Muscle layer of colon (tissue), 2 donors: Measurements from ENCODE around the gene SIRPA.

Experiments
- H3K27ac ChIP-seq: one replicate; pipeline ENCODE4 v1.7.0; 2013; ENCODE audit warnings: low read depth, mild to moderate bottlenecking, low read length, moderate library complexity
- H3K27me3 ChIP-seq, 2 donors: one replicate each; pipeline ENCODE4 v1.7.0; 2013; ENCODE audit warnings: low read length in 2 of 2, mild to moderate bottlenecking in 2 of 2; ENCODE audit not compliant: insufficient read depth in 2 of 2, control insufficient read depth in 1 of 2
- H3K36me3 ChIP-seq: one replicate; pipeline ENCODE4 v1.7.0; 2013; ENCODE audit warnings: mild to moderate bottlenecking, low read length; ENCODE audit not compliant: insufficient read depth
- H3K4me1 ChIP-seq: one replicate; pipeline ENCODE4 v1.7.0; 2013; ENCODE audit warnings: mild to moderate bottlenecking, low read length; ENCODE audit not compliant: insufficient read depth
- H3K4me3 ChIP-seq, 2 donors: one replicate each; pipeline ENCODE4 v1.7.0; 2013; ENCODE audit warnings: low read length in 2 of 2, low read depth in 1 of 2, mild to moderate bottlenecking in 1 of 2, moderate library complexity in 1 of 2
- H3K9ac ChIP-seq: one replicate; pipeline ENCODE4 v1.7.0; 2013; ENCODE audit warnings: low read length
- H3K9me3 ChIP-seq: one replicate; pipeline ENCODE4 v1.7.0; 2013; ENCODE audit warnings: mild to moderate bottlenecking, low read length
- donor health status: abdominal sarcoma.
- donor health status: Adenocarcinoma of cecum.

Gene SIRPA

DNA sequence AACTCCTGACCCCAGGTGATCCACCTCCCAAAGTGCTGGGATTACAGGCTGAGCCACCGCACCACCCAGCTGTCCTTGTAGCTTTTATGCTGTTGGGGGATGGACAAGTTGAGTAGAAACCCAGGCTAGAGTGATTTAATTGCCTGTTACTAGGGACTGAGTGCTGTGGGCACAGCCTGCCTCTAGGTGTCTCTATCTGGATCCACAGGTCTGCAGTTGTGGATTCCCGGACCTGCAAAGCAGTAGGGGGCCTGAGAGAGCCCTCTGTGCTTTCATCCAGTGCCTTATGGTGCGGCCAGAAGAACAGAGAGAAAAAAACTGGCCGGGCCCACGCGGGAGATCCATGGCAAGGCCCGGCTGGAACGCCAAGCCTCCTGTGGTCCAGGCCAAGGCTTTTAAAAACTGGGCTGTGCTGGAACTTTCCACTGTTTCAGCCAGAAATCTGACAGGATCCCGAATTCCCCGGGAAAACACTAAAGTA lies 5.2 kb downstream of the SIRPA start:
- Histone ChIP-seq H3K4me1 (peaks cover 48% of the 10 kb centered on the region), H3K27me3 (no peaks in the 10 kb centered on the region), H3K9me3 (no peaks in the 10 kb centered on the region), H3K9ac (no peak overlapping the region), H3K27ac (no peak overlapping the region), H3K36me3 (peaks cover 4% of the 10 kb centered on the region), H3K4me3 (no peak overlapping the region)

- H3K9me3 ChIP-seq: no peaks in the 10 kb centered on the region
- no peak overlapping the region for H3K27ac ChIP-seq
- no peak overlapping the region for H3K9ac ChIP-seq
- no peak overlapping the region for H3K4me3 ChIP-seq
- H3K36me3 ChIP-seq: peaks cover 4% of the 10 kb centered on the region
- H3K4me1 ChIP-seq: peaks cover 42% of the 10 kb centered on the region
- no peaks in the 10 kb centered on the region for H3K27me3 ChIP-seq
Measured at GRCh38 chr20:1901704-1902103, 6.5 kb downstream of the SIRPA start.

DNA sequence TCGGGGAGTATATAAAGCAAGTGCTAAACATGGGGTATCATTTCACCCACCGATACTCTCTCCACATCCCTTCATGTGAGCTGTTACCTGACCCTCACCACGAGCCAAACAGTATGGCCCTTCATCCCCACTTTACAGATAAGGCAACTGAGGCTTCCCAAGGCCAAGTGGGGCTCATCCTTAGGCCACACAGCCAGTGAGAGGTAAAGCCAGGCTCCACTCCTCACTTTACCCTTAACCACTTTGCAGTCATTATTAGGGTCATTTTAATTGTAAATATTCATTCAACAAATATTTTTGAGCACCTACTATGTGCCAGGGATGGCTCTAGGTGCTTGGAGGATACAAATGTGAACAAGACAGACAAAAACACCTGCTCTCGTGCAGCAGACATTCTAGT lies 7.0 kb downstream of the SIRPA start:
- no peak overlapping the region for H3K9ac ChIP-seq
- H3K4me3 ChIP-seq: no peak overlapping the region
- peaks cover 37% of the 10 kb centered on the region for H3K4me1 ChIP-seq
- H3K9me3 ChIP-seq: no peaks in the 10 kb centered on the region
- H3K27me3 ChIP-seq: no peaks in the 10 kb centered on the region
- peaks cover 4% of the 10 kb centered on the region for H3K36me3 ChIP-seq
- no peak overlapping the region for H3K27ac ChIP-seq

- no peak overlapping the region for H3K9ac ChIP-seq
- peaks cover 18% of the 10 kb centered on the region for H3K4me1 ChIP-seq
- no peaks in the 10 kb centered on the region for H3K27me3 ChIP-seq
- H3K9me3 ChIP-seq: no peaks in the 10 kb centered on the region
- H3K36me3 ChIP-seq: peaks cover 8% of the 10 kb centered on the region
- H3K4me3 ChIP-seq: no peak overlapping the region
- H3K27ac ChIP-seq: no peak overlapping the region
Measured at GRCh38 chr20:1904135-1904534, 8.9 kb downstream of the SIRPA start.

GRCh38 chr20:1905009-1905408 lies 9.8 kb downstream of the SIRPA start:
- no peak overlapping the region for H3K9ac ChIP-seq
- H3K27me3 ChIP-seq: no peaks in the 10 kb centered on the region
- peaks cover 8% of the 10 kb centered on the region for H3K36me3 ChIP-seq

DNA sequence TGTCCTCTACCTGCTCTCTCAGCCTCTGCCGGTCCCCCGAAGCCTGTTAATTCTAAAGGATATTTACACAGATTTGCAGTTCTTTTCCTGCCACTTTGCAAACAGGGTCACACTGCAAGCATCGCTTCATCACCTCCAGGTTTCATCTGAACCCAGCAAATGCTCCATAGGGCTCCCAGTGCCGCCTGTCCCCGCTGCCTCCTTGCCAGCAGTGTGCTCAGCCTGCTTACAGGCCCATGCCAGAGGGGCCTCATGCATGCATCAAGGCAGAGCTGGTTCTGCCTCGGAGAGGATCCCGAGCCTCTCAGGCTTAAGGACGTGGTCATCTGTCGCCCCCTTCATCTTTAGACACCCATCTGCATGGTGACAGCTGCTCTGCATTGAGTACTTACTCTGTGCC lies 10.5 kb downstream of the SIRPA start:
- Histone ChIP-seq H3K4me1 (peaks cover 2% of the 10 kb centered on the region), H3K4me3 (no peak overlapping the region), H3K9ac (no peak overlapping the region), H3K27ac (no peak overlapping the region), H3K36me3 (peaks cover 8% of the 10 kb centered on the region), H3K9me3 (no peaks in the 10 kb centered on the region), H3K27me3 (no peaks in the 10 kb centered on the region)

More at GRCh38 chr20:1905009-1905408, 9.8 kb downstream of the SIRPA start:
- Histone ChIP-seq H3K9me3 (no peaks in the 10 kb centered on the region), H3K27ac (no peak overlapping the region), H3K4me3 (no peak overlapping the region), H3K4me1 (peaks cover 9% of the 10 kb centered on the region)

GRCh38 chr20:1906361-1907051 lies 11.3 kb downstream of the SIRPA start:
- Histone ChIP-seq H3K9ac (no peak overlapping the region), H3K4me1 (no peaks in the 10 kb centered on the region), H3K36me3 (peaks cover 8% of the 10 kb centered on the region), H3K4me3 (no peak overlapping the region), H3K9me3 (no peaks in the 10 kb centered on the region), H3K27me3 (no peaks in the 10 kb centered on the region), H3K27ac (no peak overlapping the region)

GRCh38 chr20:1907586-1907985 lies 12.4 kb downstream of the SIRPA start:
- no peaks in the 10 kb centered on the region for H3K9me3 ChIP-seq
- H3K4me3 ChIP-seq: no peak overlapping the region
- no peak overlapping the region for H3K27ac ChIP-seq
- no peaks in the 10 kb centered on the region for H3K27me3 ChIP-seq
- H3K36me3 ChIP-seq: peaks cover 8% of the 10 kb centered on the region
- H3K9ac ChIP-seq: no peak overlapping the region
- H3K4me1 ChIP-seq: no peaks in the 10 kb centered on the region

GRCh38 chr20:1908191-1908590 lies 13.0 kb downstream of the SIRPA start:
- Histone ChIP-seq H3K36me3 (peaks cover 8% of the 10 kb centered on the region), H3K9me3 (no peaks in the 10 kb centered on the region), H3K9ac (no peak overlapping the region), H3K4me3 (no peak overlapping the region), H3K27ac (no peak overlapping the region), H3K4me1 (no peaks in the 10 kb centered on the region), H3K27me3 (no peaks in the 10 kb centered on the region)

GRCh38 chr20:1909097-1909496 lies 13.9 kb downstream of the SIRPA start:
- no peaks in the 10 kb centered on the region for H3K4me1 ChIP-seq
- H3K36me3 ChIP-seq: peaks cover 8% of the 10 kb centered on the region
- no peaks in the 10 kb centered on the region for H3K9me3 ChIP-seq
- no peak overlapping the region for H3K9ac ChIP-seq
- no peaks in the 10 kb centered on the region for H3K27me3 ChIP-seq
- no peak overlapping the region for H3K4me3 ChIP-seq
- H3K27ac ChIP-seq: no peak overlapping the region

GRCh38 chr20:1911536-1911935 lies 16.3 kb downstream of the SIRPA start:
- Histone ChIP-seq H3K27me3 (no peaks in the 10 kb centered on the region), H3K27ac (no peak overlapping the region), H3K36me3 (peaks cover 18% of the 10 kb centered on the region), H3K9me3 (no peaks in the 10 kb centered on the region), H3K4me1 (no peaks in the 10 kb centered on the region), H3K4me3 (no peak overlapping the region), H3K9ac (no peak overlapping the region)

DNA sequence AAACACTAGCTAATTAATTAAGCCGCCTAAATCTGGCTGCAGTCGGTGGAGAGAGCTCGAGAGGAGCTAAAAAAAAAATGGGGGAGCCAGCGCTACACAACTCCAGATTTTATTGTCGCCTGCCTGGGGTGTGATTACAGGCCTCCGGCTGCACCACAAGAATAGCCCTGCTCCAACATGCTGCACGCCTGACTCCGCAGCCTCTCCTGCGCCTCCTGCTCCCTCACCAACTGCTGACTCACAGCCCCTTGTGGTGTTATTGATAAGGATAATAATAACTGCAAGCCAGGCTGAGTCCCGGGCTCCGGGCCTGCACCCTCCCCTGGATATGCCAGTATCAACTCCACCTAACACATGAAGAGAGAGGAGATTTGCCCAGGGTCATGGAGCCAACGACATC lies 16.8 kb downstream of the SIRPA start:
- Histone ChIP-seq H3K36me3 (peaks cover 23% of the 10 kb centered on the region), H3K27me3 (no peaks in the 10 kb centered on the region), H3K9me3 (no peaks in the 10 kb centered on the region), H3K27ac (no peak overlapping the region), H3K4me1 (no peaks in the 10 kb centered on the region), H3K4me3 (no peak overlapping the region), H3K9ac (no peak overlapping the region)
